Right lobe of liver (tissue), 6 donors: ENCODE results near the gene PPM1H. TPM values are rescaled to one million over a fixed set of nuclear protein-coding genes. Genes with fewer than 3 reads are reported as not detected.
"Not testable (repeated sequence)": the region's sequence is repeated elsewhere in the genome, so short reads cannot be mapped to it uniquely, and the experiment has no call there.

Source experiments
- ATAC-seq, 4 donors: fragments of 200-7000 bp; cut with Tn5 transposase; one replicate each; pipeline ENCODE4 v1.9.1; 2020; ENCODE audit warnings: mild to moderate bottlenecking in 4 of 4, moderate library complexity in 4 of 4
- DNase-seq, 3 donors: peaks; one replicate each; pipeline ENCODE4 v3.0.0-alpha.2; 2020
- H3K27ac ChIP-seq, 3 donors: fragments of 200-600 bp; one replicate each; pipeline ENCODE4 v1.8.0; 2022
- H3K27me3 ChIP-seq, 2 donors: fragments of 200-600 bp; one replicate each; pipeline ENCODE4 v1.8.0; 2022
- H3K36me3 ChIP-seq, 4 donors: fragments of 200-600 bp; sonication (generic) in 1 of 4; one replicate each; pipeline versions ENCODE4 v1.5.1 to v1.8.0; 2017 to 2022; ENCODE audit warnings: control low read depth in 1 of 4
- H3K4me1 ChIP-seq, 4 donors: fragments of 200-600 bp; sonication (generic) in 1 of 4; one replicate each; pipeline versions ENCODE4 v1.5.1 to v1.8.0; 2017 to 2022; ENCODE audit warnings: control low read depth in 1 of 4
- H3K4me3 ChIP-seq, 3 donors: fragments of 200-600 bp; one replicate each; pipeline ENCODE4 v1.8.0; 2022
- H3K9me3 ChIP-seq, 4 donors: fragments of 200-600 bp; sonication (generic) in 1 of 4; one replicate each; pipeline versions ENCODE4 v1.5.1 to v1.8.0; 2017 to 2022; ENCODE audit warnings: control low read depth in 1 of 4
- POLR2A ChIP-seq: fragments of 450-650 bp; IDR thresholded peaks from one replicate; pipeline ENCODE4 v1.6.1; 2017; ENCODE audit warnings: antibody characterized with exemption, mild to moderate bottlenecking
- WGBS: methylation state at CpG from one replicate; pipeline ENCODE4 v1.1.6; 2018; ENCODE audit warnings: low coverage, low lambda C conversion rate; ENCODE audit not compliant: insufficient coverage; ENCODE audit errors: missing lambda C conversion rate; 5-methylcytosine and 5-hydroxymethylcytosine counted together
- intact Hi-C, 2 donors: fragments of 100-400 bp; cut with DNase I; formaldehyde crosslinking; loops; one replicate each; pipeline versions ENCODE4 v1.11.2 to v1.14.1; 2022
- total RNA-seq, 6 experiments: library from RNA; depleted of rRNA in 2 of 6; stranded (reverse); fragments of >200 nt in 2 of 6; fragmentation: NEBNext Ultra II Directional in 3 of 6; extraction: Animal tissue kit (Norgen Biotek cat#: 25700) in 3 of 6; gene quantifications; one replicate each; pipeline versions ENCODE4 v1.1.0 to v1.2.4, GENCODE V29; 2016 to 2023
- TF ChIP-seq, protein P1 (sequence below), 4 donors: fragments of 200-600 bp in 3 of 4; fragments of 450-650 bp in 1 of 4; IDR thresholded peaks; one replicate each; pipeline versions ENCODE4 v1.5.1 to v1.8.0; 2016 to 2022; ENCODE audit warnings: antibody characterized with exemption in 4 of 4, mild to moderate bottlenecking in 2 of 4
- donor health status: DM: no; HTN: yes; CAD: no.
- donor health status: DM: no; HTN: no; CAD: no.
- donor health status: DM: no; HTN: no; CAD: no.
- donor health status: DM: no; HTN: yes; CAD: no.
- donor health status: DM: no; HTN: yes; CAD: no.

The PPM1H gene
- total RNA-seq, 6 experiments from 2014 or later = 3.8 to 9.2 (median 6.5) TPM

- H3K4me1 ChIP-seq = no peaks in the 10 kb centered on the region
- intact Hi-C loops = loop anchor here in 1 of 2 donors (10.0 kb wide), 1 partner anchor 247 kb away; no protein-coding TSS in a partner anchor
- TF ChIP-seq, protein P1, sequence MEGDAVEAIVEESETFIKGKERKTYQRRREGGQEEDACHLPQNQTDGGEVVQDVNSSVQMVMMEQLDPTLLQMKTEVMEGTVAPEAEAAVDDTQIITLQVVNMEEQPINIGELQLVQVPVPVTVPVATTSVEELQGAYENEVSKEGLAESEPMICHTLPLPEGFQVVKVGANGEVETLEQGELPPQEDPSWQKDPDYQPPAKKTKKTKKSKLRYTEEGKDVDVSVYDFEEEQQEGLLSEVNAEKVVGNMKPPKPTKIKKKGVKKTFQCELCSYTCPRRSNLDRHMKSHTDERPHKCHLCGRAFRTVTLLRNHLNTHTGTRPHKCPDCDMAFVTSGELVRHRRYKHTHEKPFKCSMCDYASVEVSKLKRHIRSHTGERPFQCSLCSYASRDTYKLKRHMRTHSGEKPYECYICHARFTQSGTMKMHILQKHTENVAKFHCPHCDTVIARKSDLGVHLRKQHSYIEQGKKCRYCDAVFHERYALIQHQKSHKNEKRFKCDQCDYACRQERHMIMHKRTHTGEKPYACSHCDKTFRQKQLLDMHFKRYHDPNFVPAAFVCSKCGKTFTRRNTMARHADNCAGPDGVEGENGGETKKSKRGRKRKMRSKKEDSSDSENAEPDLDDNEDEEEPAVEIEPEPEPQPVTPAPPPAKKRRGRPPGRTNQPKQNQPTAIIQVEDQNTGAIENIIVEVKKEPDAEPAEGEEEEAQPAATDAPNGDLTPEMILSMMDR (IDR thresholded peaks at IDR 0.05) = no peak
- TF ChIP-seq POLR2A = no peak
- H3K36me3 ChIP-seq = no peaks in the 10 kb centered on the region
- no peak for DNase-seq
- no peak overlapping the region for H3K4me3 ChIP-seq
- H3K27me3 ChIP-seq = no peaks in the 10 kb centered on the region
- WGBS = 53% methylated on average over 7 of the region's 9 CpGs
- ATAC-seq = peak; percentile 48 to 72 (median 60)
- H3K27ac ChIP-seq = no peak overlapping the region
- no peaks in the 10 kb centered on the region for H3K9me3 ChIP-seq
Observed at GRCh38 chr12:62817556-62818271, 117.2 kb downstream of the PPM1H start.

DNA sequence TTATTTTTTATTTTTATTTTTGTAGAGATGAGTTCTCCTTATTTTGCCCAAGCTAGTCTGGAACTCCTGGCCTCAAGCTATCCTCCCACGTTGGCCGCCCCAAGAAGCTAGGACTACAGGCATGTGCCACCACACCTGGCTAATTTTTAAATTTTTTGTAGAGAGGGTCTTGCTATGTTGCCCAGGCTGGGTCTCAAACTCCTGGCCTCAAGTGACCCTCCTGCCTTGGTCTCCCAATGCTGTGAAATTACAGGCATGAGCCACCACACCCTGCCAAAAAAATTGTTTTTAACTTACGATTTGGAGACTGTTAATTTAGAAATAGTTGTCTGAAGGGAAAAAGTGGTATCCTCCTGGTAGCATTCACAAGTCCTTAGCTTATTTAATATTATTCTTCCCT is 120.7 kb downstream of the PPM1H start:
- intact Hi-C loops = loop anchor here in 1 of 2 donors (10.0 kb wide), 1 partner anchor 251 kb away; no protein-coding TSS in a partner anchor
- Histone ChIP-seq H3K9me3 (no peaks in the 10 kb centered on the region), H3K36me3 (no peaks in the 10 kb centered on the region), H3K27ac (no peak overlapping the region), H3K27me3 (no peaks in the 10 kb centered on the region), H3K4me1 (no peaks in the 10 kb centered on the region), H3K4me3 (no peak overlapping the region)
- no peak for TF ChIP-seq POLR2A
- TF ChIP-seq, protein P1 (IDR thresholded peaks at IDR 0.05) = no peak
- ATAC-seq = no peak
- no peak for DNase-seq
- 97% methylated on average over 3 of the region's 3 CpGs for WGBS

DNA sequence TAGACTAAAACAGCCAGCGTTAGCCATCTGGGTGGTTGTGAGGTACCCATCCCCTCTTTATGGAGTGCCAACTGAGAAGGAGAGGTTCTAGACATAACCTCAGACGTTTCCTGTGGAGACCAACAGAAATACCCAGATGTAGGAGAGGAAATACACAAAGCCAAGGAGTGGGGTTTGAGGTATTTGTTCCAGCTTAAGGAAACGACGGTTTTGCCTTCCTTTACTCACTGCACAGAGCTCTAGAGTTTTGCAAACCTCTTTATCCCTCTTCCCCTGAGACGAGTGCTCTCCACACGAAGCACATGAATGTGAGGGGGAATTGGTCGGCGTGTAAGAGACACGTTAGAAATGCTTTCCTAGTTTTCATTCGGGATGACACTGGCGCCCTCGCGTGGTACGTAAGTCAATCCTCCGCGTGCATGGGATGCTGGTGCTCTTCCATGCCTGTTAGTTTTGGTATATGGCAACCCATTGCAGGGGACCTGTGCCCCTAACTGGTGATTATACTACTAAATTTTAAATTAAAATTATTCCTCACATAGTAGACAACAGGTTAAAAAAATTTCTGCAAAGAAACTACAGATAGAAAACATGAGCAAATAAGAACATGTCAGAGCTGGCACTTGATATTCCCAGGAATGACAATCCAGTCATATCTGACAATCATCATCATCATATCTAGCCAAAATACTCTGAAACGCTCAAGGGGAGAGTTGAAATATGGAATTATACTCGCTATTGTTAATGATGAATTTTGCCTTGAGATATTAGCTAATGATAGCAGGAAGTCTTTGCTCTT is 121.7 kb downstream of the PPM1H start:
- Histone ChIP-seq H3K9me3 (no peaks in the 10 kb centered on the region), H3K27me3 (no peaks in the 10 kb centered on the region), H3K4me1 (no peaks in the 10 kb centered on the region), H3K4me3 (no peak overlapping the region), H3K36me3 (no peaks in the 10 kb centered on the region), H3K27ac (no peak overlapping the region)
- intact Hi-C loops = loop anchor here in 1 of 2 donors (10.0 kb wide), 1 partner anchor 252 kb away; no protein-coding TSS in a partner anchor
- 10% methylated on average over 18 of the region's 18 CpGs for WGBS
- TF ChIP-seq POLR2A = no peak
- TF ChIP-seq, protein P1 (IDR thresholded peaks at IDR 0.05) = peak; percentile 32 to 80 (median 74)
- ATAC-seq (peak; percentile 90 to 95 (median 94)), DNase-seq (peak; percentile 57 to 70 (median 58))

GRCh38 chr12:62811481-62811880 is 123.5 kb downstream of the PPM1H start:
- H3K27me3 ChIP-seq, DNase-seq, H3K9me3 ChIP-seq, H3K36me3 ChIP-seq, H3K4me3 ChIP-seq, H3K27ac ChIP-seq, H3K4me1 ChIP-seq, ATAC-seq: not testable (repeated sequence)
- WGBS = 75% methylated on average over 4 of the region's 4 CpGs
- intact Hi-C loops = loop anchor here in 1 of 2 donors (10.0 kb wide), 1 partner anchor 253 kb away; no protein-coding TSS in a partner anchor
